SIG-M5 treated with dmso at 0.1 percent for 504 hours (cell line): Measurements from ENCODE around the gene MEGF6.
A peak's percentile ranks its signal among the peaks of the same experiment; 100 is the strongest.

Experiments
- DNase-seq: peaks from one replicate; lab custom pipeline; 2025; ENCODE audit not compliant: unreplicated experiment; lab: John Stamatoyannopoulos, UW

Gene MEGF6

DNA sequence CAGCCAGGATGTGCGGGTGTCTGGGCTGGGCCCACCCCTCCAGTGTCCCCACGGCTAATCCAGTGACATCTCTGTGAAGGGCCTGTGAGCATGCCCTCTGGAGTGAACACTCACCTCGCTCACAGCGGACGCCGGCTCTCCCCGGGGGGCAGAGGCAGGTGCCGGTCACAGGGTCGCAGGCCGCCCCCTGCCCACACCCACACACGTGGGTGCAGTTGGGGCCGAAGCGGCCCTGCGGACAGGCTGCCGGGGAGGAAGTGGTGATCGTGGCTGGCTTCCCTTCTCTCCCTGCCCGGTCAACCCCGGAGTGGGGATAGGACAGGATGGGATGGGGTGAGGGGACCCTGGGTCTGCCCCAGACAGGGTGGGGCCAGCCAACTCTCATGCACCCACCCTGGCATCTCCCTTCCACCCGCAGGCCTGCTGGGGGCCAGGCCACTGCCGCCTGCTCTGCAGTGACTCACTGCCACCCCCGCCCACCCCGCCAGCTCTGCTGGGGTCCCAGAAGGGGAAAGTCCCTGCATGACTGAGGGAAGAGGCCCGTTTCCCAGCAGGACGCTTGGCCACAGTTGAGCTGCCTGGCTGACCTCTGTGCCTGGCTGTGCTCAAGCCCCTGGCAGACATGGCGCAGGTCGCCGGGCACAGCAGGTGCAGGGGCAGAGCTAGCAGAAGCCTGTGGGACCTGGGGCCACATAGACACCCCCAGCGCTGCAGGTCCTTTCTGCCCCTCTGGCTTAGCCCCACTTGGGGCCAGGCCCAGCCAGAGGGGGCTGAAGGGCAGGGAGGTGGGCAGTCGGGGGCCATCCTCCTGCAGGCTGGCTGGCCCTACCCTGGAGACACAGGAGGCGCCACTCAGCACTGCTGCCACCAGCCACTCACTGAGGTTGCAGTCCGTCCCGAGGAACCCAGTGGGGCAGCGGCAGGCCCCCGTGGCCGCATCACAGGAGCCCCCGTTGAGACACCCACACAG, 115.2 kb downstream of the MEGF6 start:
- DNase-seq, result no peak

DNA sequence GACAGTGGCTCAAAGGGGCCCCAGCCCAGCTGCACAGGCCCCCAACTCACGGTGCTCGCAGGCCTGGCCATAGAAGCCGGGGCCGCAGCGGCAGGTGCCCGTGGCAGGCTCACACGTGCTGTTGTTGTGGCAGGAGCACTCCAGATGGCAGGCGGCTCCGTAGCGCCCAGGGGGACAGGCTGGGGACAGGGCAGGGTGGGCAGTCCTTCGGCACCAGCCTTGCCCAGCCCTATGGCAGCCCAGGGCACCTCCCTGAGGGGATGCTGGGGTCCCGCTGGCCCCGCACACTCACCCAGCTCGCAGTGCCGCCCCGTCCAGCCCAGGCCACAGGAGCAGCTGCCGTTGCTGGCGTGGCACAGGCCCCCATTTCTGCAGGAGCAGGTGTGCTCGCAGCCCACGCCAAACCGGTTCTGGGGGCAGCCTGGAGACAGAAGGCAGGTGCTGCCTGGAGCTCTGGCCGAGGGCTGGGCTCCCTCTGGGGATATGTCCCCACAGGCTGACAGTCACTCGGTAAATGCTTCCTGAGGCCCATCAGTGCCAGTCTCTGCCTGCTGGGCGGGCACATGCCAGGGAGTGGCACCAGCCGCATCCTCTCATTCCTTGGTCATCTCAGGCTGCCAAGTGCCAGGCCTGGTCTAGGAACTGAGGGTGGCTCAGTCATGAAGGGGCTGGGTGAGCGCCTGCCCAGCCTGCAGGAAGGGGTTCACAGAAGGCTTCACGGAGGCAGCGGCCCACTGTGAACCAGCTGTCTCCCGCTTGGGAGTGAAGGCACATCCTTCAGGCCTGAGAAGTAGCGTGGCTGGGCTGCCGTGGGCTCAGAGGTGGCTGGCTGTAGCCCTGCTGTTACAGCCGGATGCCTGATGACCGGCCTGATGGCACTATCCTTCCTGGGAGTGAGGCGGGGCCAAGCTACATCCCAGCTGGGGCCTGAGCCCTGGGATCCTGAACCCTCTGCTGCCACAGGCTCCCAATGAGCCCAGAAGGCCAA, 116.7 kb downstream of the MEGF6 start:
- DNase-seq, result peak; percentile 8

DNA sequence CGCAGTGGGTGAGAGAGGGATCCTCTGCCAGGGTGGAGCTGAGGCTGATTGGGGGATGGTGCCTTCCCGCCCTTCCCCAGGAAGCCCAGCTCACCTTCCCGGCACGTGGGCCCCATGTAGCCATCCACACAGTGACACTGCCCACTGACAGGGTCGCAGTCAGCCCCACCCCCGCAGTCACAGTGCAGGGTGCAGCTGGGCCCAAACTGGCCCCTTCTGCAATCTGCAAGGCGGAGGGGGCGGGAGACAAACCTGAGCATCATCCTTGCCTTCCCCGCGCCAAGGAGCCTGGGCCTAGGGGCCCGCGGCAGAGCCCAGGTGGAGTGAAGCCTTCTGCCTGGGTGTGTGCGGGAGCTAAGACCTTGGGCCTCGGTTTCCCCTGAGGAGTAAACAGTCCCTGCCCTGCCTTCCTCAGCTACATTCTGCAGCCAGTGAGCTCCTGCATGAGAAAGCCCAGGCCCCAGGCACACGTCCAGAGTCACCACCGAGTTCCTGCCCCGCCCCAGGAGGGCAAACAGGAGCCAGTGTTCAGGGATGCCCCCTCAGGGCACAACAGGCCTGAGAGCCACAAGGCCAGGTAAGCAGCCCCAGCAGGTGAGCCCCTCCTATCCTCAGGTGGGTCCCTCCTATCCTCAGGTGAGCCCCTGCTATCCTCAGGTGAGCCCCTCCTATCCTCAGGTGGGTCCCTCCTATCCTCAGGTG, 118.6 kb downstream of the MEGF6 start:
- no peak for DNase-seq

DNA sequence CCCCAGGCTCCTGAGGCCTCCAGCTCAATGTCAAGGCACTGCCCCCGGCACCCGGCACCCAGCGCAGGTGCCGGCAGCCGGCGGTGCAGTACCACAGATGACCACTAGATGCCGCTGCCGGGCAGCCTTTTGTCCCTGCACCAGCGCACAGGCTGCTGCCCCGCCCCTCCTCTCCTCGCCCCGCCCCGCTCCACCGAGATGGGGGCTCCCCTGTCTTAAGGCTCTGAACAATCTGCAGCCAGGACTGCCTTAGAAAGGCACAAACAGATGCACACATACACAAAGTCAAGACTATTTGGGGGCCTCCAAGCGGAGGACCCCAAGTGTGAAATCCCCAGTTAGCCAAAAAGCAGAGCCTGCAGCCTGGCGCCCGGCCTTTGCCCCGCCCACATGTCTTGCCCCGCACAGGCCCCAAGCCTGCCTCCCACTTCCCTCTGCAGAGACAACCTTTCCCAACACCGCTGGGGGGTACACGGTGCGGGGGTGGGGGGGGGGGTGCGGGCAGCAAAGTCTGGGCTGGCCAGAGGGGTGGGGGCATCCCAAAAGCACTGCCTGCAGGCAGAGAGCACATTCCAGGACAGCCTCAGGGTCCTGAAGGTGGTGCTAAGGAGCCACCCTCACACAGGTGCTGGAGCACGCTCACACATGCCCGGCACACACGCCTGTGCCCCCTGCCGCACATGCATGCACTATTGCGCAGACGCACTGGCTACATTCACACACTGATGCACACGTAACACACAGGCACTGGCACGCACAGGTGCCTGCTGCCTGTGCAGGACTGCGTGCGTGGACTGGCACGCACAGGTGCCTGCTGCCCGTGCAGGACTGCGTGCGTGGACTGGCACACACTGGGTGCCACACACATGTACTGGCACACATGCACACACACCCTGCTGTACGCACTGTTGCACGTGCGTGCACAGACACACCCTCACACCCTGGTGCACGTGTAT, 119.7 kb downstream of the MEGF6 start:
- peak; percentile 54 for DNase-seq

DNA sequence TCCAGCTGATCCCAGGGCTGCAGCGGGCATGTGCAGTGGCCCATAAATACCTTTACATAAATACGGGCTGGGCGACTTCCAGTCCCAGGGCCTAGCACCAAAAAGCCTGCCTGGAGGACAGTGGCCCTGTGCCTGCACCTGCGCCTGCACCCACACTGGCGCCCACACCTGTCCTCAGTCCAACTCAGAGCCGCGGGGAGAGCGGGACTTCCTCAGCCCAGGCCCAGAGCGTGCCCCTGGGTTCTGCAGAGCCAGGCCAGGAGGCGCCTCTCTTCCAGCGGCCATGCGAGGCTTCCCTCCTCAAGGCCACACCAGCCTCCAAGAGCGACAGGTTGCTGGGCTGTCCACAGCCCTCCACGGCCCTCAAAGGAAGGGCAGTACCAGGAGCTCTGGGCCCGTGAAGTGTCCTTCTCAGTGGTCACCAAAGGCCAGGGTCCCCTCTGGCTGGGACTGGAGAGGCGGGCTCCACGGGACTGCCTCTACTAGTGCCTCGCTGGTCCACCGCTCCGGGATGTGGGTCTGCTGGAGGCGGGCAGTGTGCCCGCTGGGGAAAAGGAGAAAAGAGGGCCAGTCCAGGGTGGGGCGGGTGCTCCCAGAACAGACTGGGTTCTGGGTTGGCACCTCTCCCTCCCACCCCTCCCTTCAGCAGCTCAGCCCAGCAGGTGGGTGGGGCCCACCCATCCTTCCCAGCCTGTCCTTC, 121.1 kb downstream of the MEGF6 start:
- no peak for DNase-seq

DNA sequence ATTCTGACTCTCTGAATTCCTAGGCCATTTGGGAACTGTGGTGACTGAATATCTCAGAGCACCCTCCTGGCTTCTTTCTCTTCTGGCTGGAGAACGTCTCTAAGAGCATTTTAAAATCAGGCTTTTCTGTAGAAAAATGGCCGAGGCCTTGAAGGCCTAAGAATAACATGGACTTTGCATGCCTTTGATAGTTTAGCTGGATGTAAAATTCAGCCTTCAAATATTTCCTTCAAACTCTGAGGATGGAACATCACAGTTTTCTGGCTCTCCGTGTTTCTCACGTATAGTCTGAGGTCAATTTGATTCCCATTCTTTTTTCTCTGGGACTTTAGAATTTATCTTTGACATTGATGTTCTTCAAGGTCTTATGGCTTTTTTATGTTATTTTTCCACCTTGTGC, 122.9 kb downstream of the MEGF6 start:
- no peak for DNase-seq

DNA sequence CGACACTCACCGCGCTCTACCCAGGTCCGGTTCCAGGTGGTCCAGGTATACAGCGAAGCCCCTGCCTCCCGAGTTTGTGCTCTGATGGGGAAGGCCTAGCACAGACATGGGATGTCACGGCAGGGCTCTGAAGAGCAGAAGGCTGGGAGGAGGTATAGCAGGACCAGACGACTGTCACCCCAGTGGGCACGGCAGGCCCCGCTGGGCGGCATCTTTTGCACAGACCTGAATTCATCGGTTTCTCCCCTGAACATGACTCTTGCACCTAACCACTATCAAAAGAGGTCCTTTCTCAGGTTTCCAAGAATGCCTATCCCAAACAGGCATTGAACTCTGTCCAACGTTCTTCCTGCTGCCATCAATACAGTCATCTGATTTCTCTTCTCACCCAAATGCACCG, 126.3 kb downstream of the MEGF6 start:
- no peak for DNase-seq

DNA sequence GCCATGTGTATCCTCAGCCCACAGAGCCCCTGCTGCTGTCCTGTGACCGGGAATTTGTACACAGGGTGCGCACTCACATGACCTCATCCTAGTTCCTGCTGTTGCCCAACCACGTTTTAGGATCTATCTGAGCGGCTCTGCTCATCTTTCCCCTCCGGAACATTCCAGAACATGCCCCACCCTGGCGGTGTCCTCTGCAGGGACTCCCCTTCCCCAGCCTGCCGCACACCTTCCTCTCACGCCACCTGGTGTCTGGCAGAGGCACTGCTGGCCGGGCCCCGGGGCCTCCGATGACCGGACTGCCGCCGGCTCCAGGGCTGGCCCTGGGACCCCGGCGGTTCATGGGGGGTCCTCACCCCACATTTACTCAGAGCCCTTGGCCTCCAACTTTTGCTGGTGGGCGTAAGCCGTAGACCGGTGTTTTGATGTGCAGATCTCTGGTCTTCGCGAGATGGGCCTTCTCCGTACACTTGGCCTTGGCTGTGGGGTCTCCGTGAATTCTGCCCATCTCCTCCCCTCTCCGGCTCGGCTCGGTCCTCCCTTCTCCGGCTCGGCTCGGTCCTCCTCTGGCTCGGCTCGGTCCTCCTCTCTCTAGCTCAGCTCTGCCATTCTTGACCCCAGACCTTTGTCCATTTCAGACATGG, 127.4 kb downstream of the MEGF6 start:
- DNase-seq, result peak; percentile 6

DNA sequence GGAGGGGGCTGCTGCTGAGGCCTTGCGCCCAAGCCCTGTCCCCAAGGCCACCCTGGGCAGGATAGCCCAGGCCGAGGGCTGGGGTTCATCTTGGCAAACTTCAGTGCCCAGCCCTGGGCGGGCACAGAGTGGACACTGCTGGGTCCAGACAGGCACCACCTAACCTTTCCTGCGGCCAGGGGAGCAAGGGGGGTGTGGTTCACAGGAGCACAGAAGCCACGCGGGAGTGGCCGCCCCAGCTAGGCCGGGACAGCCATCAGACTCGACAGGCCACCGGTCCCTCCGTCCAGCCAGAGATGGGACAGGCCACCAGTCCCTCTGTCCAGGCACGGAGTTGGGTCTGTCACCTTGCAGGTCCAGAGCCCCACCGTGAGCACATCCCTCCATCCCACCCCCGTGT, 127.9 kb downstream of the MEGF6 start:
- no peak for DNase-seq

DNA sequence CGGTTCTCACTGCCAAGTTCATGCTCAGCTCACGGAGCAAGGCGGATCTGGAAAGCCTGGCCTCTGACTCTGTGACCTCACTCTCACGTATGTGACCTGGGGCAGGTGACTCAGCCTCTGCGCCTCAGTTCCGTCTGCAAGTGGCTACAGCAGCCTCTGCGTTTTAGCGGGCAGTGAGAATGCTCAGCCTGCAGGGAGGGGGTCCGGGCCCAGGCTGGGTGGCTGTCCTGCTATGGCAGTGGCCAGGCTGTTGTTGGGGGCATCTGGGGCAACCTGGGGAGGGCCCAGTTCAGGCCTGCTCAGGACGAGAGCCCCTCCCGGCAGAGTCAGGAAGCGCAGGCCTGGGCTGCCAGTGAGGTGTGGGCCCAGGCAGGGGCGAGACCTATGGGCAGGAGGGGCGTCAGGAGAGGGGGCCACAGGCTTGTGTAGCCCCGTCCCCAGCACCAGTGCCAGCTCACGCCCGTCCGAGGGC, 128.9 kb downstream of the MEGF6 start:
- DNase-seq, result peak; percentile 28

DNA sequence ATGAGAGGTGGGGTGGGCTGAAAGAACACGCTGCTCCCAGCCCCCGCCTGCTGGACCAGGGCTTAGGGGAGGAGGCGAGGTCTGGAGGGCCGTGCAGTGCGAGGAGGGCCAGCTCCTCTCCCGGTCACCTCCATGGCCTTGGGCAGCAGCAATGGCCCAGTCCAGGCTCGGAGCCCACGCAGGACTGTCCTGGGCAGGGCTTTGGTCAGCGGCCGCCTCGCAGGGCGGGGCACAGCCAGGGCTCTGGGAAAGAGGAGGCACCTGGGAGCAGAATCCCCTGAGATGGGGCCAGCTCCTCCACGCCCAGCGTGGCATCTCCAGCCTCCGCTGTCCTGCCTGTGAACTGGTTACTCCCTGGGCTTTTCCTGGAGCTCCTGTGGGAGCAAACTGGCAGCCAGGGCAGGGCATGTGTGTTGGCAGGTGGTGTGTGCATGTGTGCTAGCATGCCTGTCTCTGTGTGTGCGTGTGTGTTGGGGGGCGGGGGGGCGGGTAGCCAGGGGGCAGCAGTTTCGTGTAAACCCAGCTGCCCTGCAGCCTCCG, 129.4 kb downstream of the MEGF6 start:
- no peak for DNase-seq

DNA sequence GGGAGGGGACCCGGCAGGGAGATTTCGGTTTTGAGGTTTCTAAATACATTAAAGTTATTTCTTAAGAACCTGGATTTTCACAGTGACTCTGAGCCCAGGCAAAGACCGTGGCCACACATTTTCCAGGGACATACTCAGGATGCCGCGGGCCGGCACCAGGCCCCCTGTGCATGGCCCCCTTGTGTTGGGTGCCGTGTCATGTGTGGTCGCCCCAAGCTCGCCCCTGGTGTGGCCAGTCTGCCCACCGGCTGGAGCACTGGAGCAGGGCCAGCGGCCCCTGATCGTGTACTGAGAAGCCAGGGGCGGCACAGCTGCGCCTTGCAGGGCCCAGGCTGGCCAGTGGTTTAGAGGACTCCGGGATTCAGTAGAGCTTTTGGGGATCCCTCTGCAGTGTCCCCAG, 130.3 kb downstream of the MEGF6 start:
- DNase-seq, result no peak

DNA sequence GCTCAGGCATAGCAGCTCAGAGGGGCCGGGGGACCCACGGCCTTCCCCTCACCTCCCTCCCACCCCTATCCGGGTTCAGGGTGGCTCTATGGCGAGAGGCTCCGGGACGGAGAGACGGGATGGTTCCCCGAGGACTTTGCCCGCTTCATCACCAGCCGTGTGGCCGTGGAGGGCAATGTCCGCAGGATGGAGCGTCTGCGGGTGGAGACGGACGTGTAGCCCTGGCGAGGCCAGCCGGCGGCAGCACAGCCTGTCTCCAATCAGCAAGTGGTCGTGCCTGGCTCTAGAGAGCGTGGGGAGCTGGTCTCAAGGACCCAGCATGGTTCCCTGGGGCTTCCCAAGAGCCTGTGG, 131.0 kb downstream of the MEGF6 start:
- DNase-seq, result no peak

DNA sequence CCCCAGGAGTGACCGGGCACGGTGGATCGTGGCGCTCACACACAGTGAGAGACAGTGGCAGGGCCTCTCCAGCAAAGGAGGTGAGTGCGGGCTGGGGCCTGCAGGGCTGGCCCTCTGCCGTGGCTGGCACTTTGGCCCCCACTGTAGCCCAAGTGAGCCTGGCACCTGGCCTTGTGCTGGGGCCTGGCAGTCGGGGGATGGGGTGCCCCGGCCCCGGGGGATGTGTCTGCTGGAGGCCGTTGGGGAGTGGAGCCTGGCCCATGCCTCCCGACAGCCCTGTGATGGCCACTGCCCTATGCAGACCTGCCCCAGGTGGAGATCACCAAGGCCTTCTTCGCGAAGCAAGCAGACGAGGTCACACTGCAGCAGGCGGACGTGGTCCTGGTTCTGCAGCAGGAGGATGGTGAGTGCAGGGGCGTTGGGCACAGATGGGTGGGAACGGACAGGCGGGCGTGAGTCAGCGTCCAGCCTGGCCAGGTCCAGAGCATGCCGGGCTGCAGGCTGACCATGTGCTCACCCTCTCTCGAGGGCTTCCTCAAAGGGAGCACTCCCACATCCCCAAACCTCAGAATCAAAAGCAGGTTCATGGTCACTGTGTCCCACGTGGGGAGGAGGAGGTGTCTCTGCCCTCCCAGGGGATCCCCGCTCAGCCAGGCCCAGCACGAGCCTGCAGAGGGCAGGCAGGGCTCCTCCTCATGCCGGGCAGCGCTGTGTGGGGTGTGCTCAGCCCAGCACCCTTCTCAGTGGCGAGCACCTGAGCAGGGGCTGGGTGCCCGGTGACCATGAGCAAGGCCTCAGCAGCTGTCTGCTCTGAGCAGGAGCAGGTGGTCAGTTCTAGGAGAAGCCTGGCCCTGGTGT, 131.6 kb downstream of the MEGF6 start:
- DNase-seq, result no peak

DNA sequence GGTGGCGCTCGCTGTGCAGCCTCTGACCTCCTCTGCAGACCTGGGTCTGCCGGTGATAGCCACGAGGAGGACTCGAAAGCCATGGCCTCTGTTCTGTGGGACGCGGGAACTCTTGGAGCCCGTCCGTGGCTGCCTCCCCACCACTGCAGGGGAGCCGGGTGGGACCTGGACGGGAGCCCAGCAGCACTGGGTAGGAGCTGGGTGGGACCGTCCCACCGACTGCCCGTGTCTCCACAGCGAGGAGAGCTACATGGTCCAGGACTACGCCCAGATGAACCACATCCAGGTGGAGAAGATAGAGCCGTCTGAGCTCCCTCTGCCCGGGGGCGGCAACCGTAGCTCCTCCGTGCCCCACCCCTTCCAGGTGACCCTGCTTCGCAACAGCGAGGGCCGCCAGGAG, 133.1 kb downstream of the MEGF6 start:
- no peak for DNase-seq

DNA sequence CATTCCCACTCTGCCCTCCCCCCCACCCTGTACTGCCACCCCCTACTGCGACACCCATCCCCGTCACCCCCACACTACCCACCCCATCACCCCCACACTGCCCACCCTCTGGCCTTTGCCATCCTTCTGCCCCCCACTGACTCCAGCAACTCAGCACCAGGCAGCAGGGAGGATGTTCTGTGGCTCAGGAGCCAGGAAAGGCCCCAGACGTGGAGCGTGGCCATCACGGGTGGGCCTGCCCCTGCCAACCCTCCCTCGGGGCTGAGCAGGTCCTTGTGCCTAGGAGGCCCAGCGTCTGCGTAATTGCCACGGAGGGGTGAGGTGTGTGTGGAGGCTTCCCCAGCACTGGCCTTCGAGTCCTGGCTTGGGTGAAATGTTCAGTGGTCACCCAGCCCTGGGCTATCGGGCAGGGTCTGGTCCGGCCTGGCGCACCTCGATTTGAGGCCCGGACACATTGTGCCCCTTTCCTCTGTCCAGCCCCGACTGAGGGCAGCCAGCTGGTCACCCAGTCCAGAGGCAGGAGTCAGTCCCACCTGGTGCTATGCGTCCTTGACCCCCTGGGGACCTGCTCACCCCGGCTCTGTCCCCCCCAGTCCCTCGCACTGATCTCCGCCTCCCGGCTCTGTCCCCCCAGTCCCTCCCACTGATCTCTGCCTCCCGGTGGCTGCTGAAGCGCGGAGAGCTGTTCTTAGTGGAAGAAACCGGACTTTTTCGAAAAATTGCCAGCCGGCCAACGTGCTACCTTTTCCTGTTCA, 133.9 kb downstream of the MEGF6 start:
- no peak for DNase-seq

DNA sequence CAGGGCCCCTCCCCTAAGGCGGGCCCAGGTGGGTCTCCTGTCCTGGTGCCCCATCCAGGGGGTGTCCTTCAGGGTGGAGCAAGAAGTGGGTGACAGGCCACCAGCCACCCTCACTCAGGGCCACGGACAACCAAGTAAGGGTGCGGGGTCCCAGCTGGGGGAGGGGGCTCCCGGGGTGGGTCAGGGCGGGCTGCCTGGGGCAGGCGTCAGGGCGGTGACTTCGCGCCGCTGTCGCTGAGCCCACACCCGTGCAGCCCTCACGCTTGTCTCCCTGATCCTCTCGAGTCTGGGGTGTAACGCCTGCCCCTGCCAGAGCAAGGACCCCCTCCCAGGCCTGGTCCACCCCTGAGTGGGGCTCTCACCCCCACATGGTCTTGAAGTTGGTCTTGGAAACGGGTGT, 134.6 kb downstream of the MEGF6 start:
- no peak for DNase-seq
